DMS 273 (cell line): Measurements from ENCODE around the gene R3HDM1.
A peak's percentile ranks its signal among the peaks of the same experiment; 100 is the strongest.
"Not testable (repeated sequence)": the region's sequence is repeated elsewhere in the genome, so short reads cannot be mapped to it uniquely, and the experiment has no call there.

ENCODE experiments used
- DNase-seq: peaks from one replicate; lab custom pipeline; 2025; ENCODE audit not compliant: unreplicated experiment; lab: John Stamatoyannopoulos, UW

Gene R3HDM1

GRCh38 chr2:135708159-135708558 lies 176.9 kb downstream of the R3HDM1 start:
- no peak for DNase-seq

- peak; percentile 72 for DNase-seq
These were observed 178.7 kb downstream of the R3HDM1 start for GRCh38 chr2:135709992-135710391.

- not testable (repeated sequence) for DNase-seq
These were observed 183.8 kb downstream of the R3HDM1 start for GRCh38 chr2:135715086-135715485.

- DNase-seq = peak; percentile 76
These were observed 196.9 kb downstream of the R3HDM1 start for GRCh38 chr2:135728064-135728743.

- DNase-seq = no peak
These were observed 201.3 kb downstream of the R3HDM1 start for GRCh38 chr2:135732561-135732960.

GRCh38 chr2:135733045-135733444 lies 201.8 kb downstream of the R3HDM1 start:
- no peak for DNase-seq

GRCh38 chr2:135736546-135736945 lies 205.3 kb downstream of the R3HDM1 start:
- no peak for DNase-seq

GRCh38 chr2:135740206-135740605 lies 208.9 kb downstream of the R3HDM1 start:
- no peak for DNase-seq

GRCh38 chr2:135741043-135741394 lies 209.7 kb downstream of the R3HDM1 start:
- no peak for DNase-seq

GRCh38 chr2:135741395-135742324 lies 210.4 kb downstream of the R3HDM1 start, which contains the start of gene UBXN4:
Gene UBXN4 (plus strand): TSS chr2:135741855. CDS start chr2:135741930, 75 bp downstream.
- DNase-seq = peak; percentile 99

- DNase-seq = peak; percentile 73
These were observed 211.1 kb downstream of the R3HDM1 start for GRCh38 chr2:135742325-135742757.

- DNase-seq = no peak
These were observed 212.6 kb downstream of the R3HDM1 start for GRCh38 chr2:135743860-135744259.

GRCh38 chr2:135744760-135745314 lies 213.6 kb downstream of the R3HDM1 start:
- peak; percentile 77 for DNase-seq

GRCh38 chr2:135745545-135745944 lies 214.3 kb downstream of the R3HDM1 start:
- DNase-seq = no peak

GRCh38 chr2:135755573-135755972 lies 224.3 kb downstream of the R3HDM1 start:
- no peak for DNase-seq

- DNase-seq = no peak
These were observed 225.4 kb downstream of the R3HDM1 start for GRCh38 chr2:135756692-135757091.

- DNase-seq = peak; percentile 83
These were observed 230.7 kb downstream of the R3HDM1 start for GRCh38 chr2:135762022-135762421.

GRCh38 chr2:135762530-135762929 lies 231.2 kb downstream of the R3HDM1 start:
- DNase-seq = no peak

- no peak for DNase-seq
These were observed 237.6 kb downstream of the R3HDM1 start for GRCh38 chr2:135768863-135769262.

GRCh38 chr2:135773319-135773718 lies 242.0 kb downstream of the R3HDM1 start:
- DNase-seq = no peak

- DNase-seq = no peak
These were observed 242.6 kb downstream of the R3HDM1 start for GRCh38 chr2:135773917-135774316.
